Activated T-helper 2 cell treated with anti-CD3 and anti-CD28 coated beads, Interferon-gamma antibody, Interleukin-2, Interleukin-4, amounts not matched to agents 10 μg/mL and 5 μg/mL and 100 μg/mL, durations not matched to agents 14 hours and 24 hours and 36 hours (primary cell): ENCODE measurements around the gene TMEM30B. TPM values are rescaled to one million over a fixed set of nuclear protein-coding genes. Genes with fewer than 3 reads are reported as not detected.

ENCODE experiments used
- DNase-seq: peaks from one replicate; pipeline ENCODE4 v3.0.0; 2021; ENCODE audit warnings: low spot score
- H3K27ac Mint-ChIP-seq: one replicate; pipeline ENCODE4 v1.8.0; 2021; ENCODE audit warnings: mixed read lengths
- H3K27me3 Mint-ChIP-seq: one replicate; pipeline ENCODE4 v1.8.0; 2021; ENCODE audit warnings: low read depth, mixed read lengths
- H3K36me3 Mint-ChIP-seq: one replicate; pipeline ENCODE4 v1.8.0; 2021; ENCODE audit warnings: low read depth, mixed read lengths
- H3K4me1 Mint-ChIP-seq: one replicate; pipeline ENCODE4 v1.8.0; 2021; ENCODE audit warnings: low read depth, mixed read lengths
- H3K4me3 Mint-ChIP-seq: one replicate; pipeline ENCODE4 v1.8.0; 2021; ENCODE audit warnings: low read depth, mild to moderate bottlenecking, moderate library complexity, mixed read lengths
- H3K9me3 Mint-ChIP-seq: one replicate; pipeline ENCODE4 v1.8.0; 2021; ENCODE audit warnings: mixed read lengths
- intact Hi-C: fragments of 100-400 bp; cut with micrococcal nuclease; formaldehyde crosslinking; loops from one replicate; pipeline ENCODE4 v1.15.1; 2023
- total RNA-seq: library from RNA; stranded (reverse); gene quantifications from 2 replicates; pipeline ENCODE4 v1.2.3, GENCODE V29; 2022

The TMEM30B gene
- total RNA-seq, 1 donor from 2014 or later = 0.66 TPM

DNA sequence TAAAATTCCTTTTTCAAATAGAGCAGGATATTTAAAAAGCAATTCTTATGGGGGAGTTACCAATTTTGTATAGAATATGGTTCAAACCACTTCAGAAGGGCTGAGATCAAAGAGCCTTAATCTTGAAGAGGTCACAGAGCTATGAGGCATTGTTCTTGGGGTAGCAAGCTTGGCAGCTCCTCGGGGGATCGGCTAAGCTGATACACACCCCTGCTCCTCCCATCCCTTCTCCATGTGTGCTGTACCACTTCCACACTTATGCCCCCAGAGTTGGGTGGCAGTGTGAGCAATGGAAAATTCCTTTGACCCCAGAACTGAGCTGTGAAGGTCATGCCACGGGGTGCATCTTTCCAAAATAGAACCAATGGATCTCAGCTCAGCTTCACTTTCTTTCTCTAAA lies 15.0 kb upstream of the TMEM30B start:
- intact Hi-C loops = loop anchor here (2.0 to 5.0 kb wide), 3 partner anchors 25 to 526 kb away; partner anchors contain the start of gene PRKCH
- no peak overlapping the region for H3K4me3 Mint-ChIP-seq
- H3K27me3 Mint-ChIP-seq = no peaks in the 10 kb centered on the region
- no peaks in the 10 kb centered on the region for H3K9me3 Mint-ChIP-seq
- peaks cover 4% of the 10 kb centered on the region for H3K36me3 Mint-ChIP-seq
- no peak overlapping the region for H3K27ac Mint-ChIP-seq
- H3K4me1 Mint-ChIP-seq = peaks cover 36% of the 10 kb centered on the region
- DNase-seq = no peak

DNA sequence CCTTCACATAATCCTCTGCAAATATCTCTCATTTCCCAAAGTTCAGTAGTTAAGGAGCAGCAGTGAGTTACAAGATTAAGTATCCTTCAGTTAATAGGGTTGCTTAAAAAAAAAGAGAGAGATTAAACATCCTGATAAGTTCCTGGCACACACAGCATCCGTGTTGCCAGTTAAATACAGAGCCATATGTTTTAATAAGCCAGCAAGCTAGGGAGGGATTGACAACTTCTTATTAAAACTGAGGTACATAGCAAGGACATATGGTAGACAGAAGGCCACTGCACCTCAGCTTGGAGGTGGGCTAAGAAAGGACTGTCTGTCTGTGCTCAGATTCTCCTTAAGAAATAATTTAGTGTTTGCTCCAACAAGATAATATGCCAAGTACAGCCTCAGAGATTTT lies 9.6 kb upstream of the TMEM30B start:
- no peak for DNase-seq
- no peaks in the 10 kb centered on the region for H3K9me3 Mint-ChIP-seq
- H3K4me1 Mint-ChIP-seq = peaks cover under 1% of the 10 kb centered on the region
- H3K36me3 Mint-ChIP-seq = no peaks in the 10 kb centered on the region
- H3K27ac Mint-ChIP-seq = no peak overlapping the region
- no peak overlapping the region for H3K4me3 Mint-ChIP-seq
- peaks cover under 1% of the 10 kb centered on the region for H3K27me3 Mint-ChIP-seq
- intact Hi-C loops = no loop called here

DNA sequence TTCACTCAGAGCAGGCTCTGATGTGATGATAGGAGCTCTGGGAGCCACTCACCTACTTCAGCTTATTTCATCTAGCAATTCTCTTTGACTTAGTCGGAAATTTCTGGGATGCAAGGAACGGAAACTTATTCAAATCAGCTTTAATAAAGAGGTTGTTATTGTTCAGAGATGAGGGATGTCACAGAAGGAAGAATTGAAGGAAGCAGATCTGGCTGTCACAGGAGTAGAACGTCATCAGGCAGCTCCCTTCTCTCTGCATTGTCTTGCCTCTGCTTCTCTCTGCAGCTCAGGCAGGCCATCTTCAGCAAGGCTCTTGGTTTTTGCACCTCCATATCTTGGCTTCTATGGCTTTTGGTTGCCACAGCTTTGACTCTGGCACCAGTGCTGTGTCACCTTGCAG lies 7.6 kb upstream of the TMEM30B start:
- Mint-ChIP-seq H3K4me1 (peaks cover 13% of the 10 kb centered on the region), H3K27ac (no peak overlapping the region), H3K4me3 (no peak overlapping the region), H3K36me3 (no peaks in the 10 kb centered on the region), H3K9me3 (no peaks in the 10 kb centered on the region), H3K27me3 (peaks cover 5% of the 10 kb centered on the region)
- no peak for DNase-seq
- intact Hi-C loops = loop anchor here (10.0 kb wide), 1 partner anchor 774 kb away; no protein-coding TSS in a partner anchor

DNA sequence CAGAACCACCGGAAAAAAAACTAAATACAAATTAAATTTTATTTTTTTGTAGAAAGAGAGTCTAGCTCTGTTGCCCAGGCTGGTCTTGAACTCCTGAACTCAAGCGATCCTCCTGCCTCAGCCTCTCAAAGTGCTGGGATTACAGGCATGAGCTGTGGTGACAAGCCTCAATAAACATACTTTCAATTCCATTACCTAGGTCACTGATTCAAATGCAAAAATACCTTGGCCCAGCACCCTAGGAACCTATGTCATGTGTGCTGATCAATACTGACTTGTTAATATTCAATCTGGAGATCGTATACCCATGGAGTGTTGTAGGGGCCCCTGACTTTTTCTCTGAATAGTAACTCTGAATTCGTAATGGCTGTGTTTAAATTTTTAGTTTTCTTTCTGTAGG lies 7.1 kb upstream of the TMEM30B start:
- Mint-ChIP-seq H3K36me3 (no peaks in the 10 kb centered on the region), H3K4me3 (no peak overlapping the region), H3K4me1 (peaks cover 14% of the 10 kb centered on the region), H3K27me3 (peaks cover 6% of the 10 kb centered on the region), H3K9me3 (no peaks in the 10 kb centered on the region), H3K27ac (no peak overlapping the region)
- no peak for DNase-seq
- intact Hi-C loops = loop anchor here (10.0 kb wide), 1 partner anchor 773 kb away; no protein-coding TSS in a partner anchor

- H3K36me3 Mint-ChIP-seq = no peaks in the 10 kb centered on the region
- H3K4me1 Mint-ChIP-seq = peaks cover 20% of the 10 kb centered on the region
- intact Hi-C loops = loop anchor here (10.0 kb wide), 1 partner anchor 772 kb away; no protein-coding TSS in a partner anchor
- peaks cover 12% of the 10 kb centered on the region for H3K27me3 Mint-ChIP-seq
- H3K4me3 Mint-ChIP-seq = no peak overlapping the region
- no peaks in the 10 kb centered on the region for H3K9me3 Mint-ChIP-seq
- H3K27ac Mint-ChIP-seq = no peak overlapping the region
- no peak for DNase-seq
Observed at GRCh38 chr14:61287196-61287595, 6.1 kb upstream of the TMEM30B start.

GRCh38 chr14:61285364-61285763 lies 4.2 kb upstream of the TMEM30B start:
- H3K4me3 Mint-ChIP-seq = no peak overlapping the region
- H3K4me1 Mint-ChIP-seq = peaks cover 22% of the 10 kb centered on the region
- H3K36me3 Mint-ChIP-seq = no peaks in the 10 kb centered on the region
- intact Hi-C loops = loop anchor here (10.0 kb wide), 1 partner anchor 771 kb away; no protein-coding TSS in a partner anchor
- peaks cover 15% of the 10 kb centered on the region for H3K27me3 Mint-ChIP-seq
- DNase-seq = no peak
- H3K27ac Mint-ChIP-seq = no peak overlapping the region
- no peaks in the 10 kb centered on the region for H3K9me3 Mint-ChIP-seq

GRCh38 chr14:61284001-61284400 lies 2.9 kb upstream of the TMEM30B start:
- no peak for DNase-seq
- no peak overlapping the region for H3K4me3 Mint-ChIP-seq
- intact Hi-C loops = loop anchor here (5.0 to 10.0 kb wide), 2 partner anchors 168 to 769 kb away; no protein-coding TSS in a partner anchor
- no peaks in the 10 kb centered on the region for H3K36me3 Mint-ChIP-seq
- H3K27ac Mint-ChIP-seq = no peak overlapping the region
- H3K4me1 Mint-ChIP-seq = peaks cover 22% of the 10 kb centered on the region
- H3K27me3 Mint-ChIP-seq = peaks cover 29% of the 10 kb centered on the region
- H3K9me3 Mint-ChIP-seq = no peaks in the 10 kb centered on the region

- intact Hi-C loops = loop anchor here (5.0 to 10.0 kb wide), 2 partner anchors 170 to 768 kb away; no protein-coding TSS in a partner anchor
- H3K9me3 Mint-ChIP-seq = no peaks in the 10 kb centered on the region
- H3K4me3 Mint-ChIP-seq = no peak overlapping the region
- H3K36me3 Mint-ChIP-seq = no peaks in the 10 kb centered on the region
- peaks cover 38% of the 10 kb centered on the region for H3K27me3 Mint-ChIP-seq
- H3K4me1 Mint-ChIP-seq = peaks cover 22% of the 10 kb centered on the region
- DNase-seq = no peak
- H3K27ac Mint-ChIP-seq = no peak overlapping the region
Observed at GRCh38 chr14:61282746-61283145, 1.6 kb upstream of the TMEM30B start.

DNA sequence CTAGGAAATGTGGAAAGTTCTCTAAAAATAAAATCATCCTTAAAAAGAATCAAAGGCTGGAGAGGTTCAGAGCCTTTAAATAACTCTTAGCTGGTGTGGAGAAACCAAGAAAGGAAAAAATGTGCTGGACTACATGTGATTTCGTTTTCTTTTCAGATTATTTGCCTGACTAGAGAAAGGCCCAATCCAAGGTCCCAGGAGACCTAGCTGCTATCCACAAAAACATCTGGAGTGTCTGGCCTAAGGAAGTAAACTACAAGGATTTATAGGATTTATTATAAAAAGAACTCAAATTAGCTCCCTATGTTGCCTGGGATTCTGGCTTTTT lies 774 bp upstream of the TMEM30B start:
- intact Hi-C loops = loop anchor here (5.0 to 10.0 kb wide), 2 partner anchors 170 to 767 kb away; no protein-coding TSS in a partner anchor
- Mint-ChIP-seq H3K9me3 (no peaks in the 10 kb centered on the region), H3K4me1 (peaks cover 22% of the 10 kb centered on the region), H3K36me3 (no peaks in the 10 kb centered on the region), H3K27ac (no peak overlapping the region), H3K4me3 (peak overlapping the region; percentile 81), H3K27me3 (peaks cover 39% of the 10 kb centered on the region)
- DNase-seq = no peak

- H3K36me3 Mint-ChIP-seq = no peaks in the 10 kb centered on the region
- peak; percentile 65 for DNase-seq
- H3K9me3 Mint-ChIP-seq = no peaks in the 10 kb centered on the region
- peaks cover 42% of the 10 kb centered on the region for H3K27me3 Mint-ChIP-seq
- peak overlapping the region; percentile 59 for H3K27ac Mint-ChIP-seq
- H3K4me3 Mint-ChIP-seq = peak overlapping the region; percentile 81
- H3K4me1 Mint-ChIP-seq = peaks cover 21% of the 10 kb centered on the region
- intact Hi-C loops = loop anchor here (5.0 to 10.0 kb wide), 2 partner anchors 172 to 766 kb away; no protein-coding TSS in a partner anchor
Observed at GRCh38 chr14:61280526-61281185, 482 bp downstream of the TMEM30B start.

DNA sequence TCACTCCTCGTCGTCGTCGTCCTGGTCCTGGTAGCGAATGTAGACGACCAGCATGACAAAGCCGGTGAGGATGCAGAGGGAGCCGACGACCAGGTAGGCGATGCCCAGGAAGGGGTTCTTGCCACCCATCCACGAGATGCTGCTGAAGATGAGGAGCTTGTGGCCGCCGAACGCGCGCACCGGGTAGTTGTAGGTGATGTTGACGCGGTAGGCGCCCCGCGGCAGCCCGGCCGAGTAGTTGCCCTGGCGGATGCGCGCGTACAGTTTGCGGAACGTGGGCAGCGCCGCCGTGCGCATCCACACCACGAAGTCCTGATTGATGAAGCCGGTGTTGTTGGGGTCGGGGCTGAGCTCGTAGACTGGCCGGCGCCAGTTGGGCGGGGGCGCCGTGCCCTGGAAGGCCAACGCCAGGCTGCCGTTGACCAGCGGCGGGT lies 1.0 kb downstream of the TMEM30B start:
- H3K36me3 Mint-ChIP-seq = no peaks in the 10 kb centered on the region
- no peaks in the 10 kb centered on the region for H3K9me3 Mint-ChIP-seq
- peak overlapping the region; percentile 59 for H3K27ac Mint-ChIP-seq
- no peak for DNase-seq
- H3K4me1 Mint-ChIP-seq = peaks cover 16% of the 10 kb centered on the region
- peaks cover 42% of the 10 kb centered on the region for H3K27me3 Mint-ChIP-seq
- intact Hi-C loops = loop anchor here (5.0 to 10.0 kb wide), 2 partner anchors 172 to 765 kb away; no protein-coding TSS in a partner anchor
- peak overlapping the region; percentile 81 for H3K4me3 Mint-ChIP-seq

GRCh38 chr14:61279082-61279481 lies 2.1 kb downstream of the TMEM30B start:
- Mint-ChIP-seq H3K4me1 (peaks cover 13% of the 10 kb centered on the region), H3K4me3 (no peak overlapping the region), H3K36me3 (no peaks in the 10 kb centered on the region), H3K9me3 (no peaks in the 10 kb centered on the region), H3K27me3 (peaks cover 49% of the 10 kb centered on the region), H3K27ac (no peak overlapping the region)
- intact Hi-C loops = no loop called here
- no peak for DNase-seq

DNA sequence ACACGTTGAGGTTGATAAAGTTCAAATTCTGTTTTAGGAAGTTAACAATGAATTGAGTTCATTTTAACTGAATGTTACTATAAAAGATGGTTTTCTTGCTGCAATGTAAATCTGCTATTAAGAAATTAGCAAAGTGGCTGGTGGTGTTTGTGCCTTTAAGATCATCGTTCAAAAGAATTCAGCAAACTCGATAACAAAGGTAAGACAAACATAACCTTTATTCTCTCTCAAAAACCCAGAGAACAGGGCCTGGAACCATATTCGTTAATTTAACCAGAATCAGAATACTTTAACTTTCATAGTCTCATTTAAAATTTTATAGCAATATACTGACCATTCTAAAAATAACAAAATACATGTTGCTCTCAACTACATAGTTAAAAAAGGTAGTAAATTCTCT lies 3.4 kb downstream of the TMEM30B start:
- DNase-seq = no peak
- Mint-ChIP-seq H3K36me3 (no peaks in the 10 kb centered on the region), H3K4me1 (peaks cover 3% of the 10 kb centered on the region), H3K4me3 (no peak overlapping the region), H3K9me3 (no peaks in the 10 kb centered on the region), H3K27me3 (peaks cover 54% of the 10 kb centered on the region), H3K27ac (no peak overlapping the region)
- intact Hi-C loops = no loop called here
